GM04504 (cell line): Measurements from ENCODE around the gene KRTAP6-1.

Experiments used
- DNase-seq: peaks from one replicate; pipeline ENCODE4 v3.0.0-alpha.2; 2012; ENCODE audit warnings: low read depth

Gene KRTAP6-1, protein sequence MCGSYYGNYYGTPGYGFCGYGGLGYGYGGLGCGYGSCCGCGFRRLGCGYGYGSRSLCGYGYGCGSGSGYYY

DNA sequence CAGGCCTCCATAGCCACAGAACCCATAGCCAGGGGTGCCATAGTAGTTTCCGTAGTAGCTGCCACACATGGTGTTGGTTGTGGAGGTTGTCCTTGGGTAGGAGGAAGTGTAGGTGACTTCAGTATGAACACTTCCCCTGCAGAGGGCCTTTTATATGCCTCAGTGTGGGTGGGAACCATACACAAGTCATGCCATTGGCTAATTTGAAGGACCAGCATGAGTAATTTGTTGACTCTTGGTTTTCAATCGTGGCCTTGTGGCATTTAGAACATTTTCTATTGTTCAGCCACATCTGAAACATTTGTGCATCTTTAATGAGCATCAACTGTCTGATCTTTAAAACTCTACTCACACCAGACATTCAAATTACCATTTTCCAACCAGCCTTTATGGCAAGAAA lies at the start of gene KRTAP6-1:
Gene KRTAP6-1, minus strand, starts transcription at position 95 of the 400 bp plus-strand sequence. Its CDS starts 26 bp downstream, at position 69.
- DNase-seq = no peak

- DNase-seq = no peak
These were observed 39.2 kb upstream of the KRTAP6-1 start for GRCh38 chr21:30652891-30653290.

DNA sequence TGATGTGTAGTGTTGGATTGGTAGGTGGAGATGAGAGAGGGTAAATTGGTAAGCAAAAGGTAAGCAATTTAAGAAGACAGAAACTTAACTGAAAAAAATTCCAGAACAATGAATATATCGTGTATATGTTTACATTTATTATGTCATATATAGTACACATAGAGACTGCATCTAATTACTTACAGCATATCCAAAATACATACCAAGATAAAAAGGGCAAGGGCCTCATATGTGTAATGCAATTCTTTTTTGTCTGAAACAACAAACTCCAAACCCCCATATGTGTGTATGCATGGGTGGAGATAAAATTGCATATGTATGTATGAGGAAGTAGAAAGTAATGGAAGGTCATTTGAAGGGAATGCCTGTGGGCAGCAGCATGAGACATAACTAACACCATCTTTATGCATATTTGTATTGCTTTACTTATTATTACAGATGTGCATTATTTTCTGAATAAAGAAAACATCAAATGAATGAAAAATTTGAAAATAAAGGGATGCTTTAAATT lies 33.2 kb upstream of the KRTAP6-1 start:
- no peak for DNase-seq

- DNase-seq = no peak
These were observed 28.8 kb upstream of the KRTAP6-1 start, which contains the start of gene KRTAP20-3 for GRCh38 chr21:30642564-30642963. Gene KRTAP20-3 (plus strand): TSS chr21:30642864.

DNA sequence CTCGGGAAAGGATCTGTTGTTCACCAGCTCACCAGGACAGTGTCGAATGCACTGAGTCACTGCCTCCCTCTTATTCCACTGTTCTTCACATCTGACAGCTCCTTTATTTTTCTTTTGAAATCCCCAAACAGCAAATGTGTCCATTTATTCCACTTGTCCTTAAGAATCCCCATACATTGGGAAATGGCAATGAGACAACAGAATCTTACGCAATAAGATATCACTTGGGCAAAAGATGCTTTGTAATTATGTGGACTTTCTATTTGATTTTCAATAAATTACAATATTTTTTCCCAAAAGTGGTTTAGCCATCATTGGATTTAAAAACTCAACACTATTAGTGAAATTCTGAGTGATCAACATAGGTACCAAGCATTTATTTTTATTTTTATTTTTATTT lies 25.0 kb upstream of the KRTAP6-1 start:
- DNase-seq = no peak

- no peak for DNase-seq
These were observed 21.2 kb upstream of the KRTAP6-1 start, which contains the start of gene KRTAP20-2 for GRCh38 chr21:30634906-30635305. Gene KRTAP20-2 (plus strand): TSS chr21:30635206. CDS start chr21:30635264, 58 bp downstream.

DNA sequence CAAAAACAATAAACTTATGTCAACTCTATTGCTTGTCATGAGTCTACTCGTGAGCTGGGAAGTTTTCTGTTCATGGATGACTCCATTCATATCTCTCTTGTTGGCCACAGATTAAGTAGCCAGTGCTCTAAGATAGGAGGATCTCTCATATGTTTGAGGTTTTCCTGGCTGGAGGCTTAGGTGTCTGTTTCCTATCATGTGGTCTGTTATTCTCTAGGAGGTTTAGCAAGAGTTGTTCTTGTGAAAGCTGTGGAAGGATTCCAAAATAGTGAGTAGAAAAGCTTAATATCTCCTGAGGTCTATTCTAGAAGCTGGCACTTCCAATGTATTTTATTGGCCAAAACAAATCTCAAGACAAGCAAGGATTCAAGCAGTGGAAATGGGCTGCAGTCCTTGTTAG lies 15.5 kb upstream of the KRTAP6-1 start:
- no peak for DNase-seq

- no peak for DNase-seq
These were observed 14.4 kb upstream of the KRTAP6-1 start for GRCh38 chr21:30628109-30628508.

GRCh38 chr21:30625449-30626165 lies 11.9 kb upstream of the KRTAP6-1 start:
- no peak for DNase-seq

- no peak for DNase-seq
These were observed 9.6 kb upstream of the KRTAP6-1 start for GRCh38 chr21:30623362-30623761.

GRCh38 chr21:30620522-30620921 lies 6.8 kb upstream of the KRTAP6-1 start, which contains the start of gene KRTAP20-4:
Gene KRTAP20-4 (plus strand): TSS chr21:30620627.
- no peak for DNase-seq

- DNase-seq = no peak
These were observed 6.3 kb upstream of the KRTAP6-1 start for GRCh38 chr21:30620080-30620479.

DNA sequence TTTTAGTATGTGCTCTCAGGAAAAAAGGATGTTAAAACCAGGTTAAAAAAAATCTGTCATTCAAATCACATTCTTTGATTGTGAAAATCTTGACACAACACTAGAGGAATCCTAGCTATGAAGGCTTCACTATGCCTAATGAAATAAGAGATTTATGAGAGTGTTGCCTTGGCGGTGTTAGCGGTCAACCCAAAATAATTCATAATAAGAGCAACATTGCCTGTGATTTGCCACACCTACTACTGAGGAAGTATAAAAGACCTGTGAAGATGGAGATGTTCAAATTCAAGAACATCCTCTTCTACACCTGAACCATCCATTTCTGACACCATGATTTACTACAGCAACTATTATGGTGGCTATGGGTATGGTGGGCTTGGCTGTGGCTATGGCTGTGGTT lies 2.4 kb upstream of the KRTAP6-1 start, which contains the start of gene KRTAP20-1:
Gene KRTAP20-1, plus strand, starts transcription at position 301 of the 400 bp plus-strand sequence. Its CDS starts 30 bp downstream, at position 331.
- no peak for DNase-seq

GRCh38 chr21:30615199-30615598 lies 1.5 kb upstream of the KRTAP6-1 start:
- DNase-seq = no peak

- DNase-seq = no peak
These were observed 1.6 kb downstream of the KRTAP6-1 start for GRCh38 chr21:30612132-30612531.

DNA sequence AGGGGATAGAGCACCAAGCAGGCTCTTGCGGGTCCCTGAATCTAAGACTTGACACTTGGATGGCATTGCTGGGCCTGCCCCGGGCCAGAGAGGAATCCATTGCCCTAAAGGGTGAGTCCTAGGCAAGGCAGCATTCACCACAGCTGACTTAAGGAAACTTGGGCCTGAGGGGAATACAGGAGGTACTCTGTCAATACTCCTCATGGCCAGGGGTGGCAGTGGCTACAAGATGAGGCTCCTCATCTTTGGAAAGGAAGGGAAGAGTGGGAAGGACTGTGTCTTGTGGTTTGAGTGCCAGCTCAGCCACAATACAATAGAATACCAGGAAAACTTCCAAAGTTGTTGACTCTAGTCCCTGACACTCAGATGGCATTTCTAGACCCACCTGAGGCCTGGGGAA lies 7.8 kb downstream of the KRTAP6-1 start:
- DNase-seq = no peak

GRCh38 chr21:30600787-30601186 lies 12.9 kb downstream of the KRTAP6-1 start, which contains the start of gene KRTAP22-1:
Gene KRTAP22-1 (plus strand): TSS chr21:30601087.
- no peak for DNase-seq

GRCh38 chr21:30598802-30599201 lies 14.9 kb downstream of the KRTAP6-1 start, which contains the start of gene KRTAP6-2:
Gene KRTAP6-2 (minus strand): TSS chr21:30598902. CDS start chr21:30598874, 28 bp downstream.
- DNase-seq = no peak

DNA sequence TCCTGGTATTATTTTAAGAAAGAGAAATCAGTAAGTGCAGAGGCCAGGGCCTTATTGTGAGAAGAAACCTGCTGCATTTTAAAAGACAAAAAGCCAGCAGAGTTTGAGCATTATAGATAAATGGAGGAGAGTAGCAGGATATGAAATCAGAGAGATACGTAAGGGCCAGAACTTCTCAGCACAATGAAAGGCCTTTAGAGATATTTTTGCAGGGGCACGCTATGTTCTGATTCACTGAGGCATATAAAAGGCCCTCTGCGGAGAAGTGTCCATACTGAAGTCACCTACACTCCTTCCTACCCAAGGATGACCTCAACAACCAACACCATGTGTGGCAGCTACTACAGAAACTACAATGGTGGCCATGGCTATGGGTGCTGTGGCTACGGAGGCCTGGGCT lies 21.6 kb downstream of the KRTAP6-1 start, which contains the start of gene KRTAP6-3:
Gene KRTAP6-3, plus strand, starts transcription at position 301 of the 400 bp plus-strand sequence. Its CDS starts 6 bp downstream, at position 307.
- DNase-seq = no peak

DNA sequence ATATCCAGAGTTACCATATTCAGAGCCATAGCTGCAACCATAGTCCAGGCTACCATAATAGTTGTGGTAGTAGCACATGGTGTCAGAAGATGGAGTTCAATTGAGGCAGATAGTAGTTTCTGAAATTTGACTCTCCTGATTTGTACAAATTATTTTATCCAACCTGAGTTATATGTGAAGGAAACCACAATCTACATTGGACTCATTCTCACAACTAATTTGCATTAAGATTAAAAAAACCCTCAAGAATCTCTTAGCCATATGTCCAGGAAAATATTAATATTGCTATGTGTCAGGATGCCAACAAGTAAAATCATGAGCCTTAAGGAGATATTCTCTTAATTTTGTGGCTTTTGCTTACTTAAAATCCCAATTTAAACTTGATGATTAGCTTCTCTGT lies 23.4 kb downstream of the KRTAP6-1 start, which contains the start of gene KRTAP22-2:
Gene KRTAP22-2, minus strand, starts transcription at position 101 of the 400 bp plus-strand sequence.
- DNase-seq = no peak

- no peak for DNase-seq
These were observed 30.9 kb downstream of the KRTAP6-1 start for GRCh38 chr21:30582870-30583269.

- DNase-seq = no peak
These were observed 33.6 kb downstream of the KRTAP6-1 start for GRCh38 chr21:30580132-30580531.

DNA sequence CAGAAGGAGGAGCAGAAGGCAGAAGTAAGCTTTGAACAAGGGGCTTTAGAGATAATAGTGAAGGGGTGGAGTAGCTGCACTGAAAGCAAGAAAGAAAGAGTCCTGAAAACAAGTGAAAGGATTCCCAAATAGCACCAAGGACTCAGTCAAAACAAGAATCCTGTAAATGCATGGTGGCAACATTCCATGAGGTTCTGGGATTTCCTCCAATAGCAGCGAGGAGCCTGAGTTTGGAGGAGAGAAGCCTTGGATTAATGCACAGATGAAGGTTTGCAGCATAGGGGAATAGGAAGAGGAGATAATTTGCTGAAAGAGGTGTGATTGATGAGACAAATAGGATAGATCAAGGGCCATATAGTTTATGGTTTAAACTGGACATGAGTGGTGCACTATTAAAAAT lies 34.4 kb downstream of the KRTAP6-1 start:
- DNase-seq = no peak
